DMS114 treated with DMSO at 0.1 percent for 48 hours (cell line): ENCODE measurements around the gene PCBD1.
"Not testable (repeated sequence)": the region's sequence is repeated elsewhere in the genome, so short reads cannot be mapped to it uniquely, and the experiment has no call there.

ENCODE experiments used
- DNase-seq: peaks from one replicate; lab custom pipeline; 2025; ENCODE audit not compliant: unreplicated experiment; lab: John Stamatoyannopoulos, UW

Gene PCBD1

DNA sequence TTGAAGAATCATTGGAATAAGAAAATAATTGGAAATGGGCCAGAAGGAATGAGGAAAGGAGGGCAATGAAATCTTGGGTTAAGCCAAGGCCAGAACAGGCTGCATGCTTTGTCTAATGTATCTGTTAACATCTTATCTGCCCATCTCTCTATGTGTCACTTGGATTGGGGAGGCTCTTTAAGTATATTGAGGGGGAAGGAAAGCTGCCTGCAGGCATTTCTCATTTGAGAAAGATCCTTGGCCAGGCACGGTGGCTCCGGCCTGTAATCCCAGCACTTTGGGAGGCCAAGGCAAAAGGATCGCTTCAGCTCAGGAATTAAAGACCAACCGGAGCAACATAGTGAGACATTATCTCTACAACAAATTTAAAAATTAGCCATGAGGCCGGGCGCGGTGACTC lies 14.3 kb downstream of the PCBD1 start:
- no peak for DNase-seq

DNA sequence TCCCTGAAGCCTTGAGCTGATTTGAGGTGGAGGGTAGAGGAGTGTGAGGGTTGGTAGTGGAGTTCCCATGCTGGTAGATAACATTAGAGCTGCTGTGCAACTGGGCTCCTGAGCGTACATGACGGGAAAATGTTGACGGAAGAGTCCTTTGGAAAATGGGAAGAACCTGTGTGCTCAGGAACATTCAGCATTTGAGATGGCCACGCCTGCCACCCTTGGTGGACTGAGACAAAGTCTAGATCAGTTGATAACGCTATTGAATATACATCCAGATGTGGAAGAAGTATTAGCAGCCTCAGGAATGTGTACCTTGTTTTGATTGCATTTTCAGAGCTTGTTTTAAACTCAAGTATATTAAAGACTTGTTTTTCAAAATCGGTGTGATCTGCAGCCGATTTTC lies 16.1 kb downstream of the PCBD1 start:
- no peak for DNase-seq

GRCh38 chr10:70866424-70866823 lies 21.9 kb downstream of the PCBD1 start:
- no peak for DNase-seq

- DNase-seq, result no peak
Observed at GRCh38 chr10:70864935-70865334, 23.4 kb downstream of the PCBD1 start.

DNA sequence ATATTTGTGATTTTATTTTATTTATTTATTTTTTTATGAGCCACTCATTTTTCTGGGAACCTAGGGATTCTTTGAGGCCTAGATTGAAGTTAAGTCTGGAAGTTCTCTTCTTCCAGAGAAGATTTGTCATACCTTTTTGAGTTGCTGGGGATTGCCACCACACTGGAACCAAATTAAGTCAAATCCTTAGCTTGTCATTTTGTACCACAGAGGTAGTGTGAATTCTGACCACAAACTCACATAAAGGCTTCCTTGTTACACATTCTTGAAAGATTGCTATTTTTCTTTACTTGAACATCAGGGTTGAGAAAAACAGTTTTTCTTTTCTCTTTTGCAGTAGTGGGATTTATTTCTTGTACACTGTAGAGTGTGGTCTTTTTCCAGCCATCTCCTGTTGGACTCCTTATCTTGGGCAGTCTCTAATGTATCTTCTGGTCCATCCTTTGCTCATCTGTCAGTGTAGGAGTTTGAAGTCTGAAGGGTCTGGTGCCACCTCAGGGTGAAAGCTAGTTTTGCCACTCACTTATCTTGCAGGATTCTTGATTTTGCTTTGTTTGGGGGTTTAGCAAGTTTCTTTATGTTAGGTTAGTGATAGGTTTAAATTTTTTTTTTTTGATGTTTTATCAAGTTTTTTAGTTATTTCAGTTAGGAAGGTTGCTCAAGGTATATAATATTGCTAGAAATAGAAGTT lies 24.8 kb downstream of the PCBD1 start:
- no peak for DNase-seq

DNA sequence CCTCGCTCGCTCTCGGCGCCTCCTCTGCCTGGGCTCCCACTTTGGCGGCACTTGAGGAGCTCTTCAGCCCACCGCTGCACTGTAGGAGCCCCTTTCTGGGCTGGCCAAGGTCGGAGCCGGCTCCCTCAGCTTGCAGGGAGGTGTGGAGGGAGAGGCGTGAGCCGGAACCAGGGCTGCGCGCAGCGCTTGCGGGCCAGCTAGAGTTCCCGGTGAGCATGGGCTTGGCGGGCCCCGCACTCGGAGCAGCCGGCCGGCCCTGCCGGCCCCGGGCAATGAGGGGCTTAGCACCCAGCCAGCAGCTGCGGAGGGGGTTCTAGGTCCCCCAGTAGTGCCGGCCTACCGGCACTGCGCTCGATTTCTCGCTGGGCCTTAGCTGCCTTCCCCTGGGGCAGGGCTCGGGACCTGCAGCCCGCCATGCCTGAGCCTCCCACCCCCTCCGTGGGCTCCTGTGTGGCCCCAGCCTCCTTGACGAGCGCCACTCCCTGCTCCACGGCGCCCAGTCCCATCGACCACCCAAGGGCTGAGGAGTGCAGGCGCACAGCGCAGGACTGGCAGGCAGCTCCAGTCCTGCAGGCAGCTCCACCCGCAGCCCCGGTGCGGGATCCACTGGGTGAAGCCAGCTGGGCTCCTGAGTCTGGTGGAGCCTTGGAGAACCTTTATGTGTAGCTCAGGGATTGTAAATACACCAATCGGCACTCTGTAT lies 26.7 kb downstream of the PCBD1 start:
- not testable (repeated sequence) for DNase-seq

- no peak for DNase-seq
Observed at GRCh38 chr10:70858759-70859158, 29.6 kb downstream of the PCBD1 start.

DNA sequence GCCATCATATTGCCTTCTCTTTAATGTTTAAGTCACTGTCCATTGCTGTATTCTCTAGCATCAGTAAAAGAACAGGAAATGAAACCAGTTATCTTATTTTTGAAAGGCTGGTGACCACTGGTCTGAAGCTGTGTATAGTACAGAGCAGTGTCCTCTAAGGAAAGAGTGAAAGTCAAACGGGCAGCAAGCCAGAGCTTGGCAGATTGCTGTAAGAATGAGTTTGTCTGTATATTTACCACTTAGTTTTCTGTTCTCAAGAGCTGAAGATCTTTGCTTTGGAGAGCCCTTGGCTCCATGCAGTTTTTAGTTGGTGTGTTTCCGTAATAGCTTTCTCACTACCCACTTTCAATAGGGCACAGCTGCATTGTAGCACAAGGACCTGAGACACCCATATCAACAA lies 31.9 kb downstream of the PCBD1 start:
- no peak for DNase-seq

- DNase-seq, result no peak
Observed at GRCh38 chr10:70853457-70853856, 34.9 kb downstream of the PCBD1 start.

DNA sequence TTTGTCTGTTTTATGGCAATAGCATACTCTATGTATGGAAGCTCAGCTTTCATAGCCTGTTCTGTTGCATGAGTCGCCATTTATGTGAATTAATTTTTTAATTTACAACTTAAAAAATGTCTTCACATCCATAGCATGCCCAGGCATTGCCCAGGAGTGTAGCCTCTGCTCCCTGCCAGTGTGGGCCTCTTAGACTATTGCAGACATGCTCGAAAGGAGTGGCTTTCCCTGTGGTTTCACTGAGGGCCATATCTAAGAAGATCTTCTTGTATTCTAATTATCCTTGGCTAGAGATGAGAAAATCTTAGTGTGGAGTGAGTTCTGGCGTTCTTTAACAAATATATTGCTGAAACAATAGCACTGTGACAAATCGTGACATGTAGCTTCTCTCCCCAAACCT lies 35.3 kb downstream of the PCBD1 start:
- no peak for DNase-seq

GRCh38 chr10:70851597-70852475 lies 36.5 kb downstream of the PCBD1 start:
- no peak for DNase-seq

DNA sequence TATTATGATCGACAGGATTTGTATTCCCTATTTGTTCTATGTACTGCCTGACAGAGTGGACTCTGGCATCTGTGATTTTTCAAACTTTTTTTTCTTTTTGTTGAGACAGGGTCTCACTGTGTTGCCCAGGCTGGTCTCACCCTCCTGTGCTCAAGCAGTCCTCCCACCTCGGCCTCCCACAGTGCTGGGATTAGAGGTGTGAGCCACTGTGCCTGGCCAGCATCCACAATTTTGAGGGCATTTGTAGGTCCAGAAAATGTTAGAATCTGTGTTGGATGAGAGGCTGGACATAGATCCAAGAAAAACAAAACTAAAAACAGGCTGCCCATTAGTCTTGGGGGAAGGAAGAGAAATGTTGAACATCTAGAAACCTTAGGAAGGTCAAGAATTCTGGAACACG lies 38.3 kb downstream of the PCBD1 start:
- no peak for DNase-seq

GRCh38 chr10:70849582-70850016 lies 38.8 kb downstream of the PCBD1 start:
- no peak for DNase-seq

- no peak for DNase-seq
Observed at GRCh38 chr10:70847659-70848360, 40.6 kb downstream of the PCBD1 start.

- no peak for DNase-seq
Observed at GRCh38 chr10:70846795-70847194, 41.6 kb downstream of the PCBD1 start.

DNA sequence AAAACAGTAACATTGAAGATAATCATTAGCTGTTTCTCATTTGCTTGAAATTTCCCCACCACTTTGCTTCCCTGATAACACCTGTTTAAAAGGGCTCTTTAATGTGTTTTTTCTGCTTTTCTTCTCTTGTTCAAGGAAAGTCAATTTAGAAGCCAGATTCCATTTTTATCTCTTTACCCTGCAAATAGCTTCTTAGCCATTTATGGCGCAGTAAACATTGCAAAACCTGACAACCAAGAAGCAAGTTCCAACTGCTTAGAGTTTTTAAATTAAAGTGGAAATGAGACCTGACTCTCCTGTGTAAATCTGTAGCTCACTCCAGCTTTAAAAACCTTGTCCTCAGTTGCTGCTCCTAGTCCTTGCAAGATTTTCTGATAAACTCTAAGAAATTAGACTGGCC lies 42.5 kb downstream of the PCBD1 start:
- no peak for DNase-seq

DNA sequence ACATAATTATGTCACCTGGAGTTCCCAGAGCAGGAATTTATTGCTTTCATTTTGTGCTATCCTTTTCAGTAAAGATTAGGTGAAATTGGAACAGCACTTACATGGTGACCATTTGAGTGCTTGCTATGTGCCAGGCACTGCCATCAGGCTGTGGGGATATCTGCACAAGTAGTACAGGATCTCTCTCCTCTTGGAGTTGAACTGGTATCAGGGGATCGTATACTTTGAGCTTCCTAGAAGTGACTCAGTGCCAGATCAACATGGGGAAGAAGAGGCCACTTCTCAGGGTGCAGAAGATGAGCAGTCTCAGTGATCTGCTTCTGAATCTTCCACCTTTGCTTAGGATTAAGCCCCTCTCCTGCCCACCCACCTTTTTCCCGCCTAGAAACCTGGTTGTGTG lies 43.1 kb downstream of the PCBD1 start:
- no peak for DNase-seq

DNA sequence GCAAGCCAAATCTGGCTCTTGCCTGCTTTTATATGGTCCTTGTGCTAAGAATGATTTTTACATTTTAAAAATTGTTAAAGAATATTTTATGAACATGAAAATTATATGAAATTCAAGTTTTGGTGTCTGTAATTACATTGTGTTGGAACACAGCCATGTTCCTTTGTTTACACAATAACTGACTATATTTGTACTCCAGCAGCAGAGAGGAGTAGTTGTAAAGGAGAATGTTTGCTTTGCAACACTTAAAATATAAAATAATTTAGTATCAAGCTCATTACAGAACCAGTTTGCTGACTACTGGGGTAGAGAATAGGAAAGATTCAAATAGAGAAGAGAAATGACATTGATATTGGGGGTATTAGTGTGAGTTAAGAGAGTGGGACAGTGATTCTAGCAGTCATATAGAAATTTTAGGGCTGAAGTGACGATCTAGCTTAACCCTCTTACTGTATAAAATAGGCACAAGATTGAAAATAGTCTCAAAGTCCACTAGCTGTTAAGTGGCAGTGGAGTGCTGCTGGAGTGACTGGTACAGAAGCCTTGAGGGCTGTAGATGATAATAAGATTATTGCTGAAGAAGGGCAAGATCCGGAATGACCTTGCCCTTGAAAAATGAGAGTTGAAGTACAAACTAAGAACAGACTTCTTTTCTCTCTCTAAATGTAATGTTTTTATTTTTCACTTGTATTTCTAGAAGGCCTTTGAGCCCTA lies 44.4 kb downstream of the PCBD1 start:
- no peak for DNase-seq

- no peak for DNase-seq
Observed at GRCh38 chr10:70843333-70843732, 45.0 kb downstream of the PCBD1 start.

GRCh38 chr10:70840836-70841235 lies 47.5 kb downstream of the PCBD1 start:
- DNase-seq, result no peak
